ENCODE measurements around the gene GCNA.

DNA sequence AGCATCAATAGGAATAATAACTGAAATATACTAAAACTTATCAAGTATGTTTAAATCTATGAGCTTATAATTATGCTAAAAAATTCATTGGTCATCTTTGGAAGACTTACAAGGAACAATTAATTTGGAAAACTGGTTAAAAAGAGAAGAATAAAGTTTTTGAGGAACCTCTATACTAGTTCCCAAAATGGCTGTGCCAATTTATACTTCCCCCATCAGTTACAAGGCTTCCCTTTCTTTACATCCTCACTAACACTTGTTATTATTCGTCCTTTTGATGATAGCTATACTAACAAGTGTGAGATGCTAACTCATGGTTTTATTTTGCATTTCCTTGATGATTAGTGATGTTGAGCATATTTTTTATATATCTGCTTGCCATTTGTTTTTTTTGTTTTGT, 28.3 kb upstream of the GCNA start:
- TF ChIP-seq GATA2 (IDR thresholded peaks at IDR 0.05; ENCODE audit: low read depth, low read length), result no peak
- no peak for TF ChIP-seq GATA3 (IDR thresholded peaks at IDR 0.05; ENCODE audit: low read depth, low read length)
